NCI-H82 (cell line): ENCODE data around the gene TLE2.
"Not testable (repeated sequence)": the region's sequence is repeated elsewhere in the genome, so short reads cannot be mapped to it uniquely, and the experiment has no call there.

Source experiments
- DNase-seq: peaks from one replicate; lab custom pipeline; 2025; lab: John Stamatoyannopoulos, UW

Gene TLE2

GRCh38 chr19:2983351-2984214 is 45.5 kb downstream of the TLE2 start:
- DNase-seq, result peak; percentile 98

- DNase-seq, result peak; percentile 76
Observed at GRCh38 chr19:2982983-2983350, 46.1 kb downstream of the TLE2 start.

DNA sequence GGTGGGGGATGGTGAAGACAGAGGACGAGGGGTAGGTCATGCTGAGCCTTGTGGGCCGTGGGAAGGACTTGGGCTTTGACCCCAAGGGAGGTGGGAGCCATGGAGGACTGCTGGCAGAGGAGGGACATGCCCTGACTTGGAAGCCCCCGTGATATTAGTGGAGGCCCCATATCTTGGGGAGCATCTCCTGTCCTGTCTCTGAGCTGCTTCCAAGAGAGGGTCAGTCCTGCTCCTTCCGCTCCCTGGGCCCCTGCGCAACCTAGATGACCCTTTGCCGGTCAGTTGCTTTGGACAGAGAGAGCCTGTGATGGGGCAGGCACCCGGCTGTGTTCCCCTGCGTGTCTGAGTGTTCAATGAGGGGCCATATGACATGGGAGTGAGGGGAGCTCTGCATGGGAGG is 46.5 kb downstream of the TLE2 start:
- DNase-seq, result no peak

- no peak for DNase-seq
Observed at GRCh38 chr19:2981898-2982297, 47.2 kb downstream of the TLE2 start.

- DNase-seq, result no peak
Observed at GRCh38 chr19:2978772-2979171, 50.3 kb downstream of the TLE2 start.

DNA sequence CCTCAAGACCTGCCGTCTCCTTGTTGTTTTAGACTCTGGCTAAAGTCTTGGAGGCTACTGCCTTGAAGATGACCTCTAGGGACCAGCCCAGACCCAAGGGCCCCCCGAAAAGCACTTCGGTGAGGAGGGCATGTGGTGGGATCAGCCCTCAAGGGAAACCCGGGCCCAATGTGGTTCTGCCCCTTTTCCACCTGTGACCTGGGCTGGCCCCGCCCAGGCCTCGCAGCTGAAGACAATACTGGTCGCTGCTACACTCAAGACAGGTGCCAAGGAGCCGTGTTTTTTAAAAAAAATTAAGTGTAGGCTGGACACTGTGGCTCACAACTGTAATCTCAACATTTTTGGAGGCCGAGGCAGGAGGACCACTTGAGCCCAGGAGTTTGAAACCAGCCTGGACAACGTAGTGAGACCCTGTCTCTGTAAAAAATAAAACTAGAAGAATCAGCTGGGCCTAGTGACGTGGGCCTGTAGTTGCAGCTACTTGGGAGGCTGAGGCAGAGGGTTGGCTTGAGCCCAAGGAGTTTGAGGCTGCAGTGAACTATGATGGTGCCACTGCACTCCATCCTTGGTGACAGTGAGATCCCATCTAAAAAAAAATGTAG is 50.8 kb downstream of the TLE2 start:
- no peak for DNase-seq

DNA sequence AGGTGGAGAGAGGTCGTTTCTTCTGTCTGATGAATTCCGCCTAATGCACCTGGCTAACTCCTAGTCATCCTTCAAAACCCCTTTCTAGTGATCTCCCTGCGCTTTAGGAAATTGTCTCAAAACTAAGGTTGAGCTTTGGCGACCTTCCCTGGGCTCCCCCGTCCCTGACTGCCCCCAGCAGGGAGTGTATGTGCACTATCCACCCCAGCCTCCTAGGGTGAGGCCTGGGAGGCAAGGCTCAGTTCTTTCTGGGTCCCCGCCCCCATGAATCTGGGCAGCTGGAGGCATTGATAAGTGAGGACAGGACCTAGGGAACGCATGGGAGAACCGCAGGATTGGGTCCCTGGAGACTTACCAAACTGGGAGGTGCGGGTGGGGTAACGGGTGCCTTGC is 51.3 kb downstream of the TLE2 start:
- DNase-seq, result no peak

GRCh38 chr19:2977001-2977745 is 51.9 kb downstream of the TLE2 start, which contains the start of gene TLE6:
TLE6 (plus strand) TSS chr19:2977564; CDS start chr19:2978234, 670 bp downstream.
- peak; percentile 97 for DNase-seq

DNA sequence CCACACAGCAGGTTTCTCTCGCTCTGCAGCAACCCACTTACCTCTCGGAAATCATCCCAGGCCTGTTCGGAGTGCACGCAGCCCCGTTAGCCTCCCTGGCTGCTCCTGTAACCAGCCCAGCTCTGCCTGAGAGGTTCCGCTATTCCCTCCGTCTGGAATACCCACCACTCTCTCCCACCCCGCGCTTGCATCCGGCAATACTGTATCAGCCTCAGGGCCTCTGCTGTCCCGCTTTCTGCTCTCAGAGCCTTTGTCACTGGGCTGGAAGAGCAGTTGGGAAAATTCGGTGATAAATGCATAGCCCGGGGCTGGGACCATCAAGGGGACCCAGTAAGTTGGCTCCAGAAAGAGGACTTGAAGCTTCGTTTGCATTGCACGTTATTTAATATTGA is 52.5 kb downstream of the TLE2 start:
- DNase-seq, result peak; percentile 35

DNA sequence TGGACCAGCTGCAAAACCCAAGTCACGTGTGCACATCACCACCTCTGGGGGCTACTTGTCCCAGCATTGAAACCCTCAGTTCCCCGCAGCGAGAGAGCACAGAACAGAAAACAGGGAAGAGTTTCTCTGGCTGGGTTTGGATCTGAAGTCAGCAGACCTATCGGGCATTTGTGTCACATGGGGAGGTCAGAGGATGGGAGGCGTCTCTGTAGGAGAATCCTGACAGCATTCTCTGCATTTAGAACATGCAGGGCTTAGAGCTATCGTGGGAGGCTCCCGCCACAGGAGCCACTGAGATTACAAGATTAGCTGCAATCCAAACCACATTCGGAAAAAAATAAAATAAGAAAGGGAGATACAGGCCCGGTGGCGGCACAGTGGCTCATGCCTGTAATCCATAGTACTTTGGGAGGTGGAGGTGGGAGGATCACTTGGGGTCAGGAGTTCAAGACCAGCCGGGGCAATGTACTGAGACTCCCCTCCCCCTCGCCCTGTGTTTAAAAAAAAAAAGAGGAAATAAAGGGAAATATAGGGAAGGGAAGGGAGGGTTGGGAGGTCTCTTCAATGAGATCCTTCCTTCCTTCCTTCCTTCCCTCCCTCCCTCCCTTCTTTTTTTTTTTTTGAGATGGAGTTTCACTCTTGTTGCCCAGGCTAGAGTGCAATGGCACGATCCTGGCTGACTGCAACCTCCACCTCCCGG is 54.6 kb downstream of the TLE2 start:
- peak; percentile 58 for DNase-seq

GRCh38 chr19:2973229-2973628 is 55.9 kb downstream of the TLE2 start:
- no peak for DNase-seq

DNA sequence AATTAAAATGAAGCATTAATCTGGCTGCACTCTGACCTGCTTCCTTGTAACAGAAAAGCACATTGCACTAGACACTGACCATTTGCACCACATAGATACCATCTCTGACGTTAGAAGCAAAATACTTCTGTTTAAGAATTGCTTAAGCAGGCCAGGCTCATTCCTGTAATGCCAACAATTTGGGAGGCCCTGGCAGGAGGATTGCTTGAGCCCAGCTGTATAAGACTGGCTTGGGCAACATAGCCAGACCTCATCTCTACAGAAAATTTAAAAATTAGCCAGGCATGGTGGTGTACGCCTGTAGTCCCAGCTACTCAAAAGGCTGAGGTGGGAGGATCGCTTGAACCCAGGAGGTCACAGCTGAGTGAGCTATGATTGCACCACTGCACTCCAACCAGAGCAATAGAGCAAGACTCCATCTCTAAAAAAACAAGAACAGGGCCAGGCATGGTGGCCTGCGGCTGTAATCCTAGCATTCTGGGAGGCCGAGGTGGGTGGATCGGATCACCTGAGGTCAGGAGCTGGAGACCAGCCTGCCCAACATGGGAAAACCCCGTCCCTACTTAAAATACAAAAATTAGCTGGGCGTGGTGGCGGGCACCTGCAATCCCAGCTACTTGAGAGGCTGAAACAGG is 58.8 kb downstream of the TLE2 start:
- no peak for DNase-seq

GRCh38 chr19:2969104-2969504 is 60.0 kb downstream of the TLE2 start:
- DNase-seq, result peak; percentile 63

- no peak for DNase-seq
Observed at GRCh38 chr19:2967972-2968371, 61.1 kb downstream of the TLE2 start.

DNA sequence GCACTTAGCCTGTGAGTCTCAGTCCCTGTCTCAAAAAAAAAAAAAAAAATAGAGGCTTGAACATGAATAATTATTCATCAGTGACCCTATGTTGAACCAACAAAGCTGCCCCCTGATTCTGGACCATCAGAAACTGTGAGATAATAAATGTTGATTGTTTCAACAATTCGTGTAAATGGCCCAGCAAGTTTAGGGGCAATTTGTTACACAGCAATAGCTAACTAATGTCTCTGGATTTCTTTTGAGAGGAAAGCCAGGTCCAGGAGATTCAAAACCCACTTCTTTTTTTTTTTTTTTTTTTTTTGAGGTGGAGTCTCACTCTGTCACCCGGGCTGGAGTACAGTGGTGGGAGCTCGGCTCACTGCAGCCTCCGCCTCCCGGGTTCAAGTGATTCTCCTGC is 64.2 kb downstream of the TLE2 start:
- DNase-seq, result no peak

DNA sequence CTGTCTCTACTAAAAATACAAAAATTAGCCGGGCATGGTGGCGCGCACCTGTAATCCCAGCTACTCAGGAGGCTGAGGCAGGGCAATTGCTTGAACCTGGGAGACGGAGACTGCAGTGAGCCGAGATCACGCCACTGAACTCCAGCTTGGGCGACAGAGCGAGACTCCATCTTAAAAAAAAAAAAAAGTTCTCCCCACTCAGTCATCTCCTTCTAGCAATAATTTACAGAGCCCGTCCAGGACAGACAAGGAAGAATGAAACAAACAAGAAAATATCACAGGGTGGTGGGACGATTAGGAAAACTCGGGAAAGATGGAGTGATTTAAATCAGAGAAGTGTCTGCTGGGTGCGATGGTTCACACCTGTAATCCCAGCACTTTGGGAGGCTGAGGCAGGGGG is 65.4 kb downstream of the TLE2 start:
- not testable (repeated sequence) for DNase-seq

DNA sequence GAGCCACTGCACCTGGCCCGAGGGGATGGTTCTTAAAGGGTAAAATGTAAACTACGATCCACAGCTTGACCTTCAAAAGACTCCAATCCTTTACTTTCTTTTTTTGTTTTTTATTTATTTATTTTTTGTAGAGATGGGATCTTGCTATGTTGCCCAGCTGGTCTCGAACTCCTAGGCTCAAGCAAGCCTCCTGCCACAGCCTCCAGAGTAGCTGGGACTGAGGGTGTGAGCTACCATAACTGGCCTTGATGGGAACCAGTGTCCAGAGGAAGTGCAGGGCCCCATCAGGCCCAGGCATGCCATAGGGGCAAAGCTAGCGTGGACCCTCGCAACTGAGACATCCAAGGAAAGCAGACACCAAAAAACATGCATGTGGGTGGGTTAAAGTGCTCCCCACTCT is 66.0 kb downstream of the TLE2 start:
- no peak for DNase-seq

GRCh38 chr19:2962018-2962670 is 66.9 kb downstream of the TLE2 start:
- peak; percentile 86 for DNase-seq

DNA sequence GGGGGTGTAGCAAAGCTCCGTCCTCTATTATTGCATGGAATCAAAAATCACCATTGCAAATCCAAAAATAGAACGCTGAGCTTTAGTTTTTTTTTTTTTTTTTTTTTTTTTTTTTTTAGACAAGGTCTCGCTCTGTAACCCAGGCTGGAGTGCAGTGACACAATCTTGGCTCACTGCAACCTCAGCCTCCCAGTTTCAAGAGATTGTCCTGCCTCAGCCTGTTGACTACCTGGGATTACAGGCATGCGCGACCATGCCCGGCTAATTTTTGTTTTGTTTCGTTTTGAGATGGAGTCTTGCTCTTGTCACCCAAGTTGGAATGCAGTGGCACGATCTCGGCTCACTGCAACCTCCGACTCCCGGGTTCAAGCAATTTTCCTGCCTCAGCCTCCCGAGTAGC is 69.0 kb downstream of the TLE2 start:
- DNase-seq, result no peak

- DNase-seq, result no peak
Observed at GRCh38 chr19:2957160-2957559, 71.9 kb downstream of the TLE2 start.

DNA sequence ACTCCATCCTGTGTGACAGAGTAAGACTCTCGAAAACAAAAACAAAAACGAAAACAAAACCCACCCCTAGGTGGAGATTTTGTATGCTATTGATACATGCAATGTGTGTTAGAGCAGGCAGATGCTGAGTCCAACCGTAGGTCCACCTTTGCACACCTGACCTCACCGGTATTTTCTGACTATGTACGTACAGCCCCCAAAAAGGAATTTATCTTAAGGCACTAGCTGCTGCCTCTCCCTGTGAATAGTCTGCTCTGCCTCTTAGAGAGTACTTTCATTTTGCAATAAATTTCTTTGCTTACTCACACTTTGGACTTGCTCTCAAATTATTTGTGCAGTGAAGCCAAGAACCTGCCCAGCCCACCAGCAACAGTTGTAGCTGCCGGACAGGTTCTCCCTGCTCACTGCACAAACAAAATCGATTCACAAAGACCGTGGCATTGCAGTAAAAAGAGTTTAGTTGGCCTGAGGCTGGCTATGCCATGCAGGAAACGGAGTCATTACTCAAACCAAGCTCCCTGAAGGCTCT is 76.1 kb downstream of the TLE2 start:
- no peak for DNase-seq
